Testis (tissue), 2 donors: ENCODE results near the gene MRGPRG.

ENCODE experiments used
- POLR2A ChIP-seq: fragments of 450-650 bp; IDR thresholded peaks from one replicate; pipeline ENCODE4 v1.6.1; 2017; ENCODE audit warnings: antibody characterized with exemption, mild to moderate bottlenecking, moderate library complexity
- TF ChIP-seq, protein P1 (sequence below), 3 experiments: fragments of 450-650 bp in 2 of 3; fragments of 200-600 bp in 1 of 3; sonication (generic) in 1 of 3; IDR thresholded peaks; one replicate each; pipeline ENCODE4 v1.5.1; 2016 to 2019; ENCODE audit warnings: antibody characterized with exemption in 3 of 3, mild to moderate bottlenecking in 2 of 3, moderate library complexity in 1 of 3

DNA sequence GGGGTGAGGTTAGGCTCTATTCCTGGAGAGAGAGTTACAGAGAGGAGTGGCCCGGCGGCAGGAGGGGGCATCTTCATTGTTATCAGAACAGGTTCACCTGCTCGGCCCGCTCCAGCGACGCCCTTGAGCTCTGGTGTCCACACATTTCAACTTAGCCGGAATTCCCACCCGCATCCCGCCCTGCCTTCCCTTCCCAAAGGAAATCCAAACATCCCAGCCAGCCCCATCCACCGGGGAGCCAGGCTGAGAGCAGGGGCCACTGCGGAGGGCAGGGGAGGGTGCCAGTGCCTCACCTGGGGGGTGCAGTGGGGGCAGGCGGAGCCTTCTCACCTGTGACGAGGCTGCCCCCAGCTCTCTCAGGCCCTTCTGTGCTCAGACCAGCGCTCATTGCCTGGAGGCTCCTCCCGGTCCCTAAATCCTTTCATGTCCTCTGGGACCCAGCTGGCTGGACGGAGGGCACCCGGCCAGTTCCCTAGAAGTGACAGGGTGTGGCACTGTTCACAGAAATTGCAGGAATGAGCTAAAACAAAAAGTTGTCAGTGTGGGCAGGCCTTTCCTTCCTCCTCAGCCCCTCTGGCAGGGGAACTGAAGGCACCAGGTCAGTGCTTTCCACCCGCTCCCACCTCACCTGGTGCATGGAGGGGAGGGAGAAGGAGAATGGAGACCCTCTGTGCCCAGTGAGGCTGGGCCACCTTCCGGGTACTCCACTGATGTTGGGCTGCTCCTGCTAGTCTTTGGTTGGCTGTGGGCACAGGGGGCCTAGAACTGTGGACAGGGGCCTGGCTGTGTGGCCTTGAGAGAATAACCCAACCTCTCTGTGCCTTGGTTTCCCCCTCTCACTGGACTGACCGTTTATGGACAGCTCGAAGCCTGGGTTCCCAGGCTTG lies 2.2 kb upstream of the MRGPRG start:
- TF ChIP-seq, protein P1, sequence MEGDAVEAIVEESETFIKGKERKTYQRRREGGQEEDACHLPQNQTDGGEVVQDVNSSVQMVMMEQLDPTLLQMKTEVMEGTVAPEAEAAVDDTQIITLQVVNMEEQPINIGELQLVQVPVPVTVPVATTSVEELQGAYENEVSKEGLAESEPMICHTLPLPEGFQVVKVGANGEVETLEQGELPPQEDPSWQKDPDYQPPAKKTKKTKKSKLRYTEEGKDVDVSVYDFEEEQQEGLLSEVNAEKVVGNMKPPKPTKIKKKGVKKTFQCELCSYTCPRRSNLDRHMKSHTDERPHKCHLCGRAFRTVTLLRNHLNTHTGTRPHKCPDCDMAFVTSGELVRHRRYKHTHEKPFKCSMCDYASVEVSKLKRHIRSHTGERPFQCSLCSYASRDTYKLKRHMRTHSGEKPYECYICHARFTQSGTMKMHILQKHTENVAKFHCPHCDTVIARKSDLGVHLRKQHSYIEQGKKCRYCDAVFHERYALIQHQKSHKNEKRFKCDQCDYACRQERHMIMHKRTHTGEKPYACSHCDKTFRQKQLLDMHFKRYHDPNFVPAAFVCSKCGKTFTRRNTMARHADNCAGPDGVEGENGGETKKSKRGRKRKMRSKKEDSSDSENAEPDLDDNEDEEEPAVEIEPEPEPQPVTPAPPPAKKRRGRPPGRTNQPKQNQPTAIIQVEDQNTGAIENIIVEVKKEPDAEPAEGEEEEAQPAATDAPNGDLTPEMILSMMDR (IDR thresholded peaks at IDR 0.05): no peak
- TF ChIP-seq POLR2A: no peak
